NB4 (cell line): Measurements from ENCODE around the gene AMN1.
A peak's percentile ranks its signal among the peaks of the same experiment; 100 is the strongest.
"Not testable (repeated sequence)": the region's sequence is repeated elsewhere in the genome, so short reads cannot be mapped to it uniquely, and the experiment has no call there.

ENCODE experiments used
- DNase-seq: peaks from one replicate; pipeline ENCODE4 v3.0.0; 2010; ENCODE audit warnings: low read depth
- H3K4me3 ChIP-seq: one replicate; pipeline ENCODE4 v1.5.1; 2011; ENCODE audit warnings: mild to moderate bottlenecking, low read depth, low read length, moderate library complexity
- CTCF ChIP-seq: IDR thresholded peaks from one replicate; pipeline ENCODE4 v1.5.1; 2012; ENCODE audit warnings: low read depth, low read length
- MAX ChIP-seq: IDR thresholded peaks from 2 replicates; pipeline ENCODE4 v1.6.1; 2011; ENCODE audit warnings: low read depth, low read length
- MYC ChIP-seq: IDR thresholded peaks from 2 replicates; pipeline ENCODE4 v1.6.1; 2011; ENCODE audit warnings: low read depth, low read length
- POLR2A ChIP-seq: IDR thresholded peaks from 2 replicates; pipeline ENCODE4 v1.6.1; 2011; ENCODE audit warnings: mild to moderate bottlenecking; ENCODE audit not compliant: insufficient read length; ENCODE audit errors: extremely low read depth

AMN1 gene

GRCh38 chr12:31728289-31728916 lies 418 bp downstream of the AMN1 start:
- H3K4me3 ChIP-seq = peak overlapping the region; percentile 90
- TF ChIP-seq CTCF = no peak
- peak; percentile 82 for TF ChIP-seq POLR2A
- peak; percentile 91 for TF ChIP-seq MAX
- TF ChIP-seq MYC = peak; percentile 50
- no peak for DNase-seq

GRCh38 chr12:31727192-31727591 lies 1.6 kb downstream of the AMN1 start:
- no peak for DNase-seq
- no peak for TF ChIP-seq MAX
- no peak for TF ChIP-seq POLR2A
- no peak for TF ChIP-seq CTCF
- TF ChIP-seq MYC = no peak
- H3K4me3 ChIP-seq = no peak overlapping the region

GRCh38 chr12:31726575-31726974 lies 2.2 kb downstream of the AMN1 start:
- TF ChIP-seq MYC (no peak), CTCF (no peak), POLR2A (no peak), MAX (no peak)
- no peak for DNase-seq
- H3K4me3 ChIP-seq = no peak overlapping the region

- no peak overlapping the region for H3K4me3 ChIP-seq
- TF ChIP-seq POLR2A = no peak
- no peak for TF ChIP-seq MYC
- no peak for TF ChIP-seq CTCF
- TF ChIP-seq MAX = no peak
- no peak for DNase-seq
Measured at GRCh38 chr12:31724557-31724956, 4.3 kb downstream of the AMN1 start.

- DNase-seq = no peak
- H3K4me3 ChIP-seq = no peak overlapping the region
- TF ChIP-seq POLR2A = no peak
- no peak for TF ChIP-seq MAX
- no peak for TF ChIP-seq MYC
- TF ChIP-seq CTCF = no peak
Measured at GRCh38 chr12:31722580-31722979, 6.2 kb downstream of the AMN1 start.

- H3K4me3 ChIP-seq, DNase-seq: not testable (repeated sequence)
Measured at GRCh38 chr12:31718542-31719198, 10.2 kb downstream of the AMN1 start.

GRCh38 chr12:31716998-31717397 lies 11.8 kb downstream of the AMN1 start:
- H3K4me3 ChIP-seq, DNase-seq: not testable (repeated sequence)
